A204.1 (cell line): ENCODE data around the gene TCEAL5.
"Not testable (repeated sequence)": the region's sequence is repeated elsewhere in the genome, so short reads cannot be mapped to it uniquely, and the experiment has no call there.

Source experiments
- FAIRE-seq: peaks from 2 replicates; lab custom pipeline; 2012; peaks lifted over from hg19 to GRCh38; lab: Jason Lieb, UNC

Gene TCEAL5

GRCh38 chrX:103233263-103233662 lies 43.3 kb downstream of the TCEAL5 start:
- FAIRE-seq = no peak

- FAIRE-seq = not testable (repeated sequence)
These were observed 50.6 kb downstream of the TCEAL5 start for GRCh38 chrX:103225918-103226317.
